ENCODE data around the gene JAML.

Gene JAML

DNA sequence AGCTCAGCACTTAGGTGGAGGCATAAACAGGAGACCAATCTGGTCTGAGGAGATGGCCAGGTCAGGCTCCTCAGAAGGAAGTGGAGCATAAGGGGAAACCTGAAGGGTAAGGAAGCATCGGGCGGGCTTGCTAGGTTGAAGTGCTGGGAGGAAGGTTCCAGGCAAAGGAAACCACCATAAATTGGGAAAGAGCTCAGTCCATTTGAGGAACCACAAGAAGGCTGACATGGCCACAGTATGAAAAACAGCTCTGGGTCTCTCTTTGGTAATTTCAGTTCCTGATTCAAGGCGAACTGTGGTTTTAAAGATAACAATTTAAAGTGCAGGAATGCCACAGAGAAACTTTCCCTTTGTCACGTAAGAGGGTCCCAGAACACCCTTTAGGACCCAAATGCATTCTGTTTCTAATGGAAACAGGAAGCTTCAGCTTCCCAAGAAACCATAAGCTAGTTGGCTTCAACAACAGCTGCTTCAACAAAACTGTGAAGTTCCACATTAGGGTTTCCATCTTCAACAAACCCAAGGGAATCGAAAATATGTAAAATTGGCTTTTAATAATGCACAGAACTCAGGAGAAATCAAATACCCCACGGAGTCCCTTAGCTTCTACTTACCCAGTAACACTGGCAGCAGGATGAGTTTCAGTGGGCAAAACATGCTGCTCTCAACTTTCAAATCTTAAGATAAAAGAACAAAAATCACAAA is 10.4 kb downstream of the JAML start:
- Mint-ChIP-seq H3K4me3 (peak overlapping the region; percentile 8), H3K27me3 (peaks cover 27% of the 10 kb centered on the region), H3K36me3 (peaks cover 18% of the 10 kb centered on the region), H3K27ac (peak overlapping the region; percentile 95), H3K4me1 (peaks cover 75% of the 10 kb centered on the region), H3K9me3 (peaks cover 3% of the 10 kb centered on the region)
- peak; percentile 67 for ATAC-seq

DNA sequence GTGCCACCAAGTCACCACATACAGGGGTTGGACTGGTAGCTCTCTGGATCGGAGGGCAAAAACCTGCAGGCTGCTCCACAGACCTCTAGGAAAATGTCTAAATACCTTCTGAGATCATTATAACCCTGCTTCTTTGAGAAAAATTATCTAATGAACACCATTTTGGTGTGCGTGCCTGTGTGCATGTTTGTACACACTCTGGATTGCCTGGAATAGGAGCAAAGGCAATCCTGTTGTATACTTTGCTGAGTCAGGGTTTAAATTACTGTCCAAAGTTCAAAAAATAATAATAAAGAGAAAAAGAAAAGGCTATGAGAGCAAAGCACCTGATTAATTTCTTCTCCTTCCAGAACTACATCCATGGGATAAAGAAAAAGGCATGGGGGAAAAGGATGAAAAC is 11.0 kb downstream of the JAML start:
- Mint-ChIP-seq H3K4me3 (peak overlapping the region; percentile 5), H3K9me3 (peaks cover 3% of the 10 kb centered on the region), H3K36me3 (peaks cover 18% of the 10 kb centered on the region), H3K27me3 (peaks cover 27% of the 10 kb centered on the region), H3K4me1 (peaks cover 79% of the 10 kb centered on the region), H3K27ac (peak overlapping the region; percentile 95)
- no peak for ATAC-seq

DNA sequence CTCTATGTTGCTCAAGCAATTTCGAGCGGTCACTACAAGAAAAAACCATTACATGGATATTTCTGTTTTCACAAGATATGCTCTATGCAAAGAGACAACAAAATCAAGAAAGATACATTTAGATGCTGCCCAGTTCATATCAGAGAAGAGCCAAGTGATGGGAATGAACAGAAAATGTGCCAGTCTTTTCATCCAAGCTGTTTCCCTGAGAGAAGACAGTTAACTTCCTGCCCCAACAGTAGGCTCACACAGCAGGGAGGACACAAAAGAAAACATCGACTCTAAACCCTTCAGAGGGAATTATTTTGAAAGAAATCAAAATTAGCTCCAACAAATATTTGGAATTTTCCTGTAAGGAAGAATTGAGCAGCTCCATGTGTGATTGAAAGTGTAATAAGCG is 11.6 kb downstream of the JAML start:
- Mint-ChIP-seq H3K27me3 (peaks cover 25% of the 10 kb centered on the region), H3K4me1 (peaks cover 77% of the 10 kb centered on the region), H3K36me3 (peaks cover 18% of the 10 kb centered on the region), H3K9me3 (peaks cover 3% of the 10 kb centered on the region), H3K4me3 (no peak overlapping the region), H3K27ac (peak overlapping the region; percentile 95)
- ATAC-seq = no peak

DNA sequence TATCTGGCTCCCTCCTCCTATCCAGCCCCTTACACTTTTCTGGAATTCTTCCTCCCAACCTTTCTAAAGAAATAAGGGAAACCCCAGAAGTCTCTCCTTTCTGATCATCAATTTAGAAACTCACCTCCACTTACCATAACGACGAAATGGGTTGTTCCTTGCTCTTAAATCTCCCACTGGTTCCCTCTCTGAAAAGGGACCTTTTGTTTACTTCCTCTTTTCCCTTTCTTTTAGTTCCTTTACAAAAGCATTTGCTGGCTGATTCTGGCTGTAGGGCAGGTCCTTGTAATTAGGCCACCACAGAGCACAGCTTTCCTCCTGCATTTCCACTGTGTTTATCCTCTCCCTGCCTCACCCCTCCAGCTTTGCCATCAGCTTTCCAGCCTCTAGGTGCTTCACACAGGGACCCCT is 12.0 kb downstream of the JAML start:
- H3K9me3 Mint-ChIP-seq = peaks cover 3% of the 10 kb centered on the region
- peaks cover 18% of the 10 kb centered on the region for H3K36me3 Mint-ChIP-seq
- H3K4me1 Mint-ChIP-seq = peaks cover 73% of the 10 kb centered on the region
- H3K27me3 Mint-ChIP-seq = peaks cover 25% of the 10 kb centered on the region
- peak overlapping the region; percentile 95 for H3K27ac Mint-ChIP-seq
- H3K4me3 Mint-ChIP-seq = no peak overlapping the region
- no peak for ATAC-seq

DNA sequence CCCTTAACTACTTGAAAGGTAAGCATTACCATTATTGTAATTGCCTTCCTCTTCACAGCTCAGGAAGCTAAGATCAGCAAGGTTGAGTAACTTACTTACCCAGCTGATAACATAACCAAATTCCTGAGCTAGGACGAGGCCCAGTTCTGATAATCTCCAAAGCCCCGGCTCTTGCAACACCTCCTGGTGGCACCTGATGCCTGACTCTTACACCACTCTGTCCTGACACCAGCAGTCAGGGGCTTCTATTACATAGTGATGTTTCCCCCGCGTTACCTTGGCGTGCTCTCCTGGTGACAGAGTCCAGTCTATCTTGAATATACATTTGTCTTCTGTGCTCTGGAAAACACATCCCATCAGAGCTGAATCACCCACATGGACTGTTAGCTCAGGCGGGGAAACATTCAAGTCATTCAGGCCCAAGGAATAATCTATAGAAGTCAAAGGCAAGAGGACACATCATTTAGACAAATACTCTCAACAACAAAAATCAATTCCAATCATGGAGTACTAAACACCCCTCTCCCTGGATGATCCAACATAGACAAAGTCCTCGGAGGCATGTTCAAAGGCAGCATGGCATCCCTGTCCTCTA is 12.6 kb downstream of the JAML start:
- Mint-ChIP-seq H3K27ac (peak overlapping the region; percentile 95), H3K36me3 (peaks cover 18% of the 10 kb centered on the region), H3K27me3 (peaks cover 26% of the 10 kb centered on the region), H3K9me3 (peaks cover 3% of the 10 kb centered on the region), H3K4me1 (peaks cover 69% of the 10 kb centered on the region), H3K4me3 (no peak overlapping the region)
- ATAC-seq = no peak

DNA sequence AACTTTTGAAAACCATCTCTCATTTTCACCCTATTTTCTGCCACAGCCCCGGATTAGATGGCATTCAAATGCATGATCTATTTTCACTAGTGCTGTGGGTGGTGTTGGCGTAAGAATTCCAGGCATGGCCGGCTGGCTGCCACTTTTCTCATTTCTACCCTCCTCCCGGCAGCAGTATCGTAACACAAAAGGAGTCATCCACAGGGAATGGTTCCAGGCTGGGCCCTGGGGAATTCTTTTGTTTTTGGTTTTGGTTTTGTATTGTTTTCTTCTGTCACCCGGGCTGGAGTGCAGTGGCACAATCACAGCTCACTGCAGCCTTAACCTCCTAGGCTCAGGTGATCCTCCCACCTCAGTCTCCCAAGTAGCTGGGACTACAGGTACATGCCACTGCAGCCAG is 13.8 kb downstream of the JAML start:
- Mint-ChIP-seq H3K9me3 (peaks cover 5% of the 10 kb centered on the region), H3K27ac (no peak overlapping the region), H3K27me3 (peaks cover 26% of the 10 kb centered on the region), H3K4me3 (no peak overlapping the region), H3K36me3 (peaks cover 22% of the 10 kb centered on the region), H3K4me1 (peaks cover 67% of the 10 kb centered on the region)
- no peak for ATAC-seq

DNA sequence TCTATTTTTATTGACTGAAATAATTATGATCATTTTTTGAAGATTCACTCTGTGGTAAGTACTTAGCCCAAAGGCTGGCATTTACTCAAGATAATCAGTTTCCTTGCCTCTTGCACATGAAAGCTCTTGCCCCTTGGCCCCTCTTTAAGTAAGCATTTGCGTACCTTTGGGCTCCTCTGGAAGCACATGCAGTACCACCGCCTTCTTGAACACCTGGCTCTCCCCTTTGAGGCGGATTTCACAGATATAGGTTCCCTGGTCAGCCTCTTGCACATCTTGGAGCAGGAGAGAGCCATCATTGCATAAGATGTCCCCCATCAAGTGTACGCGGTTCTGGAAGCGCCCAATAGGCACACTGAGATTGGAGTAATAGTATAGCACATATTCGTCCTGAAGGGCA is 14.5 kb downstream of the JAML start:
- Mint-ChIP-seq H3K27me3 (peaks cover 26% of the 10 kb centered on the region), H3K4me1 (peaks cover 64% of the 10 kb centered on the region), H3K36me3 (peaks cover 28% of the 10 kb centered on the region), H3K9me3 (peaks cover 6% of the 10 kb centered on the region), H3K27ac (no peak overlapping the region), H3K4me3 (no peak overlapping the region)
- ATAC-seq = no peak

DNA sequence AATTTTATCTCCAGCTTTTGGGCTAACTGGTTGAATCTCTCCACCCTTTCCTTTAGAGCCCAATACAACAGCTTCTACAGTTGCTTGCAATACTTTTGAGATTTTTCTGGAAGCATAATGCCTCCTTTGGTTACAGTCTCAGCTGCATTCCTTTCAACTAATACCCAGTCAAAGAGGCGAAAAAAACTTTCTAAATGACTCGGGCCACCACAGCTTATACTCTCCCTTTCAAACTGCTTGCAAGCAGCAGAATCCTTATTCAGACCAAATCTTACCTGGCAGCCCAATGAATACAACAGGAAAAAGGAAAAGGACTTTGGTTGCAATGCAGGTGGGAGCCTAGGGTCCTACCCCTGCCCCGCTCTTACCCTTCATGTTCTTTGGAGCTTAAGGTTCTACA is 15.8 kb downstream of the JAML start:
- no peak for ATAC-seq
- H3K27me3 Mint-ChIP-seq = peaks cover 26% of the 10 kb centered on the region

DNA sequence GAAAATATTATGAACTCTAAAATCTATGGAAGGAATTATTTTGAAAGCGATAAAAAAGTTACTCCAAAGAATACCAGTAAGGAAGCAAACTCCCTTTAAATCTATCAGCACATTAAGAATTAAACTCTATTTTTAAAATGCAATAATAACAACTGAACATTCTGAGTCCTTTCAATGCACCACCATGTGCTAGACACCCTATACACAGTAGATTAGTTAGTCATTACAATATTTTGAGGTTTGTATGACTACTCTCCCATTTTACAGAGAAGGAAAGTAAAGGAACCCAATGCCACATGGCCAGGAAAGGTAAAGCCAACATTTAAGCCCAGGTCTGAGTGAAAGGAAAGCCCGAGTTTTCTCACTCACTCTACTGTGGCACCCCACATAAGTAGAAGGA is 17.7 kb downstream of the JAML start:
- ATAC-seq = no peak
- H3K4me3 Mint-ChIP-seq = no peak overlapping the region

More for the DNA sequence above, 15.8 kb downstream of the JAML start:
- peaks cover 28% of the 10 kb centered on the region for H3K36me3 Mint-ChIP-seq
- H3K4me1 Mint-ChIP-seq = peaks cover 51% of the 10 kb centered on the region
- H3K4me3 Mint-ChIP-seq = no peak overlapping the region
- peaks cover 6% of the 10 kb centered on the region for H3K9me3 Mint-ChIP-seq
- H3K27ac Mint-ChIP-seq = peak overlapping the region; percentile 29

DNA sequence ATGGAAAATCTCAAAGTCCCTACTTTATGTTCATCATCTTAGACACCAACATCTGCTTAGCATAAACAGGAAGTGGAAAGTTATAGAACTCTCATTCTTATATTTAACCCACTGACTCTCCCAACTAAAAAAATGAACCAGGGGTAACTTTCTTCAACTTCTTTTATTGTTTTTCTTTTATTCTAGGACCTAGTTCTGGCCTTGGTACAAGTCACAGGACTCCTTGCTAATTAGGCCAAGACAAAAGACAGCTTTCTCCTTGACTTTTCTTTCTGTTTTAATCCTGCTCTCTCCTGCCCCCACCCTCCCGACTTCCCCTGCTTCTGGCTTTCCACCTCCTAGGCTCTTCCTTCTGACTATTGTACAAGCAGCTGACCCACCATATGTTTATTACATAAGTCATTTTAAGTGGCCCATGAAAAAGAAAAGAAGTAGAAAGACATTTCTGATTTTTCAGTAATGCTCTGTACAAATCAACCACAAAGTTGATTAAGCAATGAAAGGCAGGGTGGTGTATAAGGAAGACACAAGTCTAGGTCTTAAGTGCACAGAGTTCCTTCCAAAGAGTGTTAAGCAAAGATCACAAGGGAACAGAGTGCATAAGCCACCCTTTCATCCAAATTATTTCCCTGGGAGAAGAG is 18.3 kb downstream of the JAML start:
- ATAC-seq = no peak
- H3K4me3 Mint-ChIP-seq = no peak overlapping the region
- H3K36me3 Mint-ChIP-seq = peaks cover 15% of the 10 kb centered on the region
- H3K9me3 Mint-ChIP-seq = peaks cover 3% of the 10 kb centered on the region
- H3K27ac Mint-ChIP-seq = peak overlapping the region; percentile 83
- H3K27me3 Mint-ChIP-seq = peaks cover 17% of the 10 kb centered on the region
- H3K4me1 Mint-ChIP-seq = peaks cover 26% of the 10 kb centered on the region

More for the DNA sequence above, 17.7 kb downstream of the JAML start:
- Mint-ChIP-seq H3K4me1 (peaks cover 32% of the 10 kb centered on the region), H3K9me3 (peaks cover 3% of the 10 kb centered on the region), H3K27ac (peak overlapping the region; percentile 83), H3K27me3 (peaks cover 17% of the 10 kb centered on the region), H3K36me3 (peaks cover 19% of the 10 kb centered on the region)

DNA sequence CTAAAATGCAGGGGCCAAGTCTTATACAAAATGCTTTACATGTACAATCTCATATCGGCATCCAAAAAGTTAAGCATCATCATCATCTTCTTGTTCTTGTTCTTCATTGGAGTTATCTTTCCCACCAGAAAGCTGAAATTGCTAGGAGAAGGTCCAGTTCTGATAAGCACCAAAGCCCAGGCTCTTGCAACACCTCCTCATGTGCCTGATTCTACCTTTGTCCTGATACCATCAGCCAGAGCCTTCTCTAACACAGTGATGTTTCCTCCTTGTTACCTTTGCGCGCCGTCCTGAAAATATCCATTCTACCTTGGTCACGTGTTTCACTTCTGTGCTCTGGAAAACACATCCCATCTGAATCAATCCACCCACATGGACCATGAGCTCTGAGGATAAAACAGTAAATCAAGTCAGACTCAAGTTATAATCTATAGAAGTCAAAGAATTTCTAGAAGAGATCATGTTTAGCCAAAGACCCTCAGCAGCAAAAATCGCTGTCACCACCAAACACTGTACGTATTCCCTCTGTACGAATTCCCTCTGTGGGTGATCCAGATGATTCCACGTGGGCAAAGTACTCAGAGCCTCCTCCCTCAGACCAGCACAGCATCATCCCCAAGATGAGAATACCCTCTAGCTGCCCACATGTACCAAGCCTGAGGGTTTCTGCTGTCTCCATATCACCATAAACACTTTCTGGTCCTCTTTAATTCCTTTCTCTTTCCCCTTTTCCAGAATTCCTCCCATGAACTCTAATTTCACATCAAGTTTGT is 19.0 kb downstream of the JAML start:
- Mint-ChIP-seq H3K4me1 (peaks cover 25% of the 10 kb centered on the region), H3K27me3 (peaks cover 17% of the 10 kb centered on the region), H3K4me3 (no peak overlapping the region), H3K36me3 (peaks cover 15% of the 10 kb centered on the region), H3K9me3 (peaks cover 3% of the 10 kb centered on the region), H3K27ac (peak overlapping the region; percentile 83)
- ATAC-seq = no peak

DNA sequence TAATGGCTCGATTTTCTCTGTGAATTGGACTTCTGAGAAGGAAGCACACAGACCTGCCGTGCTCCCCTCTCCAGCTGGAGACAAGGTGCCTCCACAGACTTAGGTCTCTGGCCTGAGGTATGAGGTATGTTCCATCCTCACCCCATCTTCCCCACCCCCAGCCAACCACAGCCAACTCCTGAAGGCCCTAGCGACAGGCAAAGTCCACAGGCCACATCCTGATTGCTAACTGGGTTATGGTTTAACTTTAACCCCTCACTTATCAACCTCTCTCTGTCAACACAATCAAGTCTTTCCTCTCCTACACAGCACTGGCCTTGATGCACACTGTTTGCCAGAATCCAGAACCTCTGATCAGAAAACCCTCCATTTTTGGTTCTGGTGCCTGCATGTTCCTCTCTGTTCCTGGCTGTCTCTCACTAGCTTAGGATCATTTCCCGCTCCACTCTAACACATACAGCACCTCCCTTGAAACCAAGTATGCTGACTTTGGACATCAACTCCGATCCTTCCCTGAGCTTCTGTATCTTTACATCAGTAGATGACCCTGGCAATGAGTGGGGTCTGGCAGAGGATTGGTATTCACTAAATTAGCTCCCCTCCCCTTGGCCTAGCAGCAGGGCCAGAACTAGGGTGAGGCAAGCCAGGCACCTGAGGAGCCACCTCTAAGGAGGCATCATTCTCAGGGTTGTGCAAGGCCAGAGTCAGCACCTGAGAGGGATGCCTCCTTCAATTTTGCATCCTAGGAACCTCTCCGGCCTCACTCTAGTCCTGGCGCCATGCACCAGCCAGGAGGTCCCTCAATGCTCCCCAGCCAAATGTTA is 22.0 kb downstream of the JAML start:
- no peak overlapping the region for H3K27ac Mint-ChIP-seq
- peaks cover 3% of the 10 kb centered on the region for H3K27me3 Mint-ChIP-seq
- no peak overlapping the region for H3K4me3 Mint-ChIP-seq
- H3K9me3 Mint-ChIP-seq = peaks cover 3% of the 10 kb centered on the region
- peaks cover 25% of the 10 kb centered on the region for H3K4me1 Mint-ChIP-seq
- peaks cover 10% of the 10 kb centered on the region for H3K36me3 Mint-ChIP-seq
- no peak for ATAC-seq

DNA sequence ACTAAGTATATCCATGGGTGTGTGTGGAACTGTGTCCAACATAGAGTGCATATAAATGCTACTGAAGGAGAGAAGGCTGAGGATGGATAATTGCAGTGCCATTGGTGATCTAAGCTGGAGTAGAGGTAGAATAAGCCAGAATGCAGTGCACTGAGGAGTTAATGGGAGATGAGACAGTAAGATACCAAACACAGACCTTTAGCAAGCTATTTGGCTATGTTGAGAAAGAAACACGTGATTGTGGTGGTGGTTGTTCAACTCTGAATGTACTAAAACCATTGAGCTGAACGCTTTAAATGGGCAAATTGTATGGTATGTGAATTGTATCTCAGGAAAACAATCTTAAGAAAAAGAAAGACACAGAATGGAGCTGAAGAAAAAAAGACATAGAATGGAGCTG is 22.8 kb downstream of the JAML start:
- H3K27ac Mint-ChIP-seq = no peak overlapping the region
- H3K36me3 Mint-ChIP-seq = peaks cover 10% of the 10 kb centered on the region
- H3K27me3 Mint-ChIP-seq = no peaks in the 10 kb centered on the region
- H3K4me1 Mint-ChIP-seq = peaks cover 24% of the 10 kb centered on the region
- ATAC-seq = no peak
- H3K4me3 Mint-ChIP-seq = no peak overlapping the region
- H3K9me3 Mint-ChIP-seq = peaks cover 3% of the 10 kb centered on the region

DNA sequence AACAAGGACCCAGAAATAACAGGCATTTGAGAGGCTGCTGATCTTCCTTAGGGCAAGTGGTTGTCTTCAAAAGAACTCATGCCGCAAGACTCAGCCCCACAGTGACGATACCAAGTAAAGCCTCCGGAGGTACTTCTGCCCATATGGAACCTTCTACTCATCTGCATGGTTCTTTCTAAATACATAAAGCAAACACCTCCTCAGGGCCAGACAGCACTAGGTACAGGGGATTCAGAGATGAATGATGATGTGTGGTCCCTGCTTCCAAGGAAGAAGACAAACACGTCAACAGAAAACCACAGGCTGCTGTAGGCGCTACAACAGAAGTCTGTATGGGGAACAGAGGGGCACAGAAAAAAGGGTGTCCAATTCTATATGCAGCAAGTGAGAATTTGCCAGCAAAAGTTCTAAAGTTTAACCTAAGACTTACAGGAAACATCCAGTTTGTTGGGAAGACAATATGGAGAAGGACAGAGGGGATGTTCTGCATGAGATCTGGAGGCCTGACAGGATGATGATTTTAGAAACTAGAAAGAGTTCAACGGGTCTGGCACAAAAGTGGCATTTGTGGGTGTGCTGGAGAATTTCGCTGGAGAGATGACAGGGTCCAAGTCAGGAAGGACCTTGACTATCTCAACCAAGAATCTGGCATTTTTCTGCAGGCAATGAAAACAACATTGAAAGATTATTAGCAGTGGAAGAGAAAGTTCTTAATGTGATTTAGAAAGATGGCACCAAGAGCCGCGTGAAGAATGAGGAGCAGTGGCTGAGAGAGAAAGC is 23.7 kb downstream of the JAML start:
- Mint-ChIP-seq H3K4me1 (peaks cover 16% of the 10 kb centered on the region), H3K9me3 (peaks cover 2% of the 10 kb centered on the region), H3K4me3 (no peak overlapping the region), H3K27me3 (no peaks in the 10 kb centered on the region), H3K36me3 (peaks cover 6% of the 10 kb centered on the region), H3K27ac (no peak overlapping the region)
- peak; percentile 76 for ATAC-seq
